Lung (tissue), 16 donors: ENCODE data around the gene OLFM3. TPM values are rescaled to one million over a fixed set of nuclear protein-coding genes. Genes with fewer than 3 reads are reported as not detected.
A peak's percentile ranks its signal among the peaks of the same experiment; 100 is the strongest.

Experiments
- ATAC-seq: fragments of 200-7000 bp; cut with Tn5 transposase; one replicate; pipeline ENCODE4 v1.9.1; 2020; ENCODE audit warnings: moderate number of reproducible peaks; ENCODE audit not compliant: insufficient read depth, low FRiP score
- DNase-seq, 3 donors: peaks; one replicate each; pipeline ENCODE4 v3.0.0-alpha.2; 2013 to 2017
- H3K27ac ChIP-seq, 2 donors: one replicate each; pipeline ENCODE4 v1.5.1; 2013; ENCODE audit warnings: mild to moderate bottlenecking in 2 of 2, moderate library complexity in 2 of 2, control low read depth in 1 of 2, inconsistent platforms in 1 of 2, low read depth in 1 of 2, low read length in 1 of 2
- H3K27me3 ChIP-seq, 3 donors: one replicate each; pipeline ENCODE4 v1.5.1; 2013; ENCODE audit warnings: low read length in 2 of 3; ENCODE audit not compliant: control insufficient read depth in 3 of 3, insufficient read depth in 3 of 3
- H3K36me3 ChIP-seq, 4 donors: one replicate each; pipeline ENCODE4 v1.5.1; 2013; ENCODE audit warnings: low read length in 4 of 4, mild to moderate bottlenecking in 1 of 4, moderate library complexity in 1 of 4; ENCODE audit not compliant: control insufficient read depth in 4 of 4, insufficient read depth in 4 of 4
- H3K4me1 ChIP-seq, 5 donors: one replicate each; pipeline ENCODE4 v1.5.1; 2013; ENCODE audit warnings: low read length in 5 of 5, mild to moderate bottlenecking in 2 of 5, moderate library complexity in 1 of 5; ENCODE audit not compliant: control insufficient read depth in 5 of 5, insufficient read depth in 5 of 5
- H3K4me3 ChIP-seq: one replicate; pipeline ENCODE4 v1.5.1; 2013; ENCODE audit warnings: mild to moderate bottlenecking, control low read depth, moderate library complexity
- H3K9ac ChIP-seq, 2 donors: one replicate each; pipeline ENCODE4 v1.5.1; 2013; ENCODE audit warnings: low read length in 2 of 2, control low read depth in 1 of 2; ENCODE audit not compliant: insufficient read depth in 1 of 2
- H3K9me3 ChIP-seq, 4 donors: one replicate each; pipeline ENCODE4 v1.5.1; 2013; ENCODE audit warnings: low read length in 3 of 4, mild to moderate bottlenecking in 1 of 4, moderate library complexity in 1 of 4; ENCODE audit not compliant: control insufficient read depth in 4 of 4, insufficient read depth in 3 of 4
- CTCF ChIP-seq: IDR thresholded peaks from 2 replicates; pipeline ENCODE4 v1.5.1; 2012; ENCODE audit warnings: mild to moderate bottlenecking; ENCODE audit errors: control extremely low read depth, extremely low read depth
- WGBS, 2 donors: extraction: QIAGEN DNeasy Blood & Tissue Kit; methylation state at CpG; one replicate each; pipeline ENCODE4 v1.1.7; 2013; 5-methylcytosine and 5-hydroxymethylcytosine counted together
- long read RNA-seq, 5 donors: transcript quantifications; one replicate each; lab custom pipeline, GENCODE V29; 2026
- polyA plus RNA-seq, 2 donors: library from polyadenylated mRNA; stranded (reverse); fragments of 200-250 nt; gene quantifications; one replicate each; pipeline ENCODE4 v1.2.1, GENCODE V29; 2013
- total RNA-seq, 2 donors: library from RNA; depleted of rRNA in 1 of 2; stranded (reverse); fragments of >200 nt in 1 of 2; gene quantifications; one replicate each; pipeline ENCODE4 v1.2.1, GENCODE V29; 2014 to 2021
- donor health status: control.
- donor health status: control.
- donor health status: Bipolar disorder and iron deficiency.
- donor health status: healthy.
- donor health status: DM: yes; HTN: yes; CAD: no.

The OLFM3 gene
- total RNA-seq (1 to 10 TPM in 1 of 2 donors, not detected in 1; 8.1 TPM), polyA plus RNA-seq (not detected)
- long read RNA-seq, donor 1, partial matches to known transcripts: 0 of 1 reads
- long read RNA-seq, donor 1, other reads (novel, unspliced or antisense): 0 of 1 reads
- long read RNA-seq, donor 2: 0 reads
- long read RNA-seq, donor 3, partial matches to known transcripts: 0 of 1 reads
- long read RNA-seq, donor 3, other reads (novel, unspliced or antisense): 0 of 1 reads
- long read RNA-seq, donor 4: 0 reads
- long read RNA-seq, donor 5: 0 reads

GRCh38 chr1:101996825-101997465 lies at the start of gene OLFM3:
Gene OLFM3 (minus strand): TSS chr1:101996926.
- H3K36me3 ChIP-seq: no peaks in the 10 kb centered on the region
- no peak within 1 kb of the TSS for H3K9ac ChIP-seq
- ATAC-seq (no peak), DNase-seq (peak; percentile 68 to 82 (median 82))
- no peak within 1 kb of the TSS for H3K27ac ChIP-seq
- no peak for TF ChIP-seq CTCF
- peaks cover 0 to 5% (median 0%) of the 10 kb centered on the region in 5 donors for H3K4me1 ChIP-seq
- no peaks in the 10 kb centered on the region for H3K27me3 ChIP-seq
- H3K9me3 ChIP-seq: peaks cover 0 to 3% (median 0%) of the 10 kb centered on the region in 4 donors
- WGBS, 2 donors: 4 to 5% methylated on average over 24 of the region's 24 CpGs
- no peak within 1 kb of the TSS for H3K4me3 ChIP-seq

- DNase-seq: peak in 2 of 3 donors; percentile 14 to 55
- Histone ChIP-seq H3K4me1 (no peaks in the 10 kb centered on the region), H3K36me3 (no peaks in the 10 kb centered on the region), H3K9ac (no peak overlapping the region), H3K27ac (no peak overlapping the region), H3K9me3 (no peaks in the 10 kb centered on the region), H3K27me3 (no peaks in the 10 kb centered on the region), H3K4me3 (no peak overlapping the region)
- 71 to 77% methylated on average over 2 of the region's 2 CpGs for WGBS, 2 donors
- peak; percentile 50 for ATAC-seq
- TF ChIP-seq CTCF: no peak
Measured at GRCh38 chr1:102045752-102046151, 49.0 kb upstream of the OLFM3 start.

- Histone ChIP-seq H3K4me1 (no peaks in the 10 kb centered on the region), H3K4me3 (no peak overlapping the region), H3K36me3 (no peaks in the 10 kb centered on the region), H3K9me3 (no peaks in the 10 kb centered on the region), H3K9ac (no peak overlapping the region), H3K27ac (no peak overlapping the region), H3K27me3 (no peaks in the 10 kb centered on the region)
- TF ChIP-seq CTCF: no peak
- WGBS, 2 donors: 61 to 76% methylated on average over 7 of the region's 7 CpGs
- ATAC-seq (no peak), DNase-seq (peak in 1 of 3 donors; percentile 6)
Measured at GRCh38 chr1:102032534-102032933, 35.8 kb upstream of the OLFM3 start.
